Rectal smooth muscle tissue (tissue), 1 donor: ENCODE measurements around the gene PBOV1.

Experiments
- H3K27ac ChIP-seq: one replicate; pipeline ENCODE4 v1.7.0; 2013; ENCODE audit warnings: low read depth, low read length, inconsistent platforms
- H3K27me3 ChIP-seq: one replicate; pipeline ENCODE4 v1.7.0; 2013; ENCODE audit warnings: low read length; ENCODE audit not compliant: control insufficient read depth, insufficient read depth
- H3K36me3 ChIP-seq: one replicate; pipeline ENCODE4 v1.7.0; 2013; ENCODE audit warnings: low read length; ENCODE audit not compliant: control insufficient read depth, insufficient read depth
- H3K4me1 ChIP-seq: one replicate; pipeline ENCODE4 v1.7.0; 2013; ENCODE audit warnings: low read length; ENCODE audit not compliant: control insufficient read depth, insufficient read depth
- H3K4me3 ChIP-seq: one replicate; pipeline ENCODE4 v1.7.0; 2013; ENCODE audit warnings: low read length
- H3K9ac ChIP-seq: one replicate; pipeline ENCODE4 v1.7.0; 2013; ENCODE audit warnings: low read length

PBOV1 gene

GRCh38 chr6:138196122-138196738 is 22.1 kb downstream of the PBOV1 start:
- H3K9ac ChIP-seq, result no peak overlapping the region
- no peaks in the 10 kb centered on the region for H3K36me3 ChIP-seq
- H3K4me1 ChIP-seq, result no peaks in the 10 kb centered on the region
- H3K4me3 ChIP-seq, result no peak overlapping the region
- no peaks in the 10 kb centered on the region for H3K27me3 ChIP-seq
- H3K27ac ChIP-seq, result no peak overlapping the region

DNA sequence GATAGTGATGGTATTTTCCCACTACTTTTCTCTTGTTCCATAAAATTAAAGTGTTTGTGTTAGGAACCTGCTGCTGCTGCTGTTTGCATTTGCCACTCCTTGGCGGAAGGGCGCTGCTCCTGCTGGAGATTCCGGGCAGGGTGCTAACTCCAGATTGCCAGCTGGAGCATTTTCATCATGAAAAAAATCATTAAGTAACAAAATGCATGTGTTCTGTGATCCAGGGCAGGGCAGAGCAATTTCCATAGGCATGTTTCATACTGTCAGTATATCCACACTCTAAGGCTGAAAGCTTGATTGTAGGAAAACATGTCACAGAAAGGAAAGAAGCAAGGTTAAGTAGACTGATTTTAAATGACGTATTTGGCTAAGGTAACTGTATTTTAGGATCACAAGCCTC is 24.0 kb downstream of the PBOV1 start:
- Histone ChIP-seq H3K27ac (no peak overlapping the region), H3K27me3 (no peaks in the 10 kb centered on the region), H3K4me3 (no peak overlapping the region), H3K36me3 (no peaks in the 10 kb centered on the region), H3K9ac (no peak overlapping the region), H3K4me1 (no peaks in the 10 kb centered on the region)

DNA sequence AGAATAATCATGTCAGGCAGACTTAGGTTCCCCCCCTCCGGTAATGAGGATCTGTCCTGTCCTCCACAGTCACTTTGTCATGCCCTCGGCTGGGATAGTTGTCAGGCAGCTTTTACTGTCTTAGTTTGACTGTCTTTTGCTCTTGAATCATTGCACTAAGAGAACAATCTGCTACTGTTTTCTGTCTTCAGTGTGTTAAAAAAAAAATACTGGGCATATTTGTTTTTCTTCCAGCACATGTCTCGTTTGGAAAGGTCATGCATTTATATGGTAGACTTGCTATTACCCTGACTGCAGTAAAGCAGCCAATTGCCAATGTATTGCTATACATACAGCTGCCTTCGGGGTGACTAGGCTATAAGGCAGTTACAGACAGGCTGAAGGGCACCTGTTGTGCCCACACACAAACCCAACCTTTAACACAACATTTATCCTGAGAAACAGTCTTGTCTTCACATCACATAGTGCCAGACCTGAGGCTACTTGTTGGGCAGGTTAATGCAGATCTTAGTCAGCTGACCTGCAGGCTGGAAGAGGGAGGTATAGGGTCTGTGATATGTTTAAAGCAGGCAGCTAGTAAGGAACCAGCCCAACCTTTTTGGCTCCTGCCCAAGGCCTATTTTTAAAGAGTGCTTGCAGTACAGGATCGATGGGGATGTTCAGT is 29.9 kb downstream of the PBOV1 start:
- H3K27me3 ChIP-seq, result no peaks in the 10 kb centered on the region
- H3K36me3 ChIP-seq, result no peaks in the 10 kb centered on the region
- H3K4me1 ChIP-seq, result no peaks in the 10 kb centered on the region
- no peak overlapping the region for H3K27ac ChIP-seq
- no peak overlapping the region for H3K9ac ChIP-seq
- no peak overlapping the region for H3K4me3 ChIP-seq

DNA sequence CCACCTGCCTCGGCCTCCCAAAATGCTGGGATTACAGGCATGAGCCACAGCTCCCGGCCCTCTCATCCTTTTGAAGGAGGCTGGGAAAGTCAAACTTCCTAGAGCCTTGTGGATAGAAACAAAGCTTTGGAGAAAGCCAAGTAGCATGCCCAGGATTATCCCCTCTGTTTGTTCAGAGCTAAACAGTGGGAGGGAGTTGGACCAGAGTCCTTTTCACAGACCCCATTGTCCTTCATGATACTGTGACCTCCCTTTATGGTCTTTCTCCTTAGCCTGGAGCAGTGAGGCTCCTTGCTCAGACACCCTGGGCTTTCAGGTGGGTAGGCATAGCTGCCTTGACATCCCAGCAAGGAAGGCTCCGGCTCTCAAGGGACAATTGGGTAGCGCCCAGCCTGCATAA is 31.1 kb downstream of the PBOV1 start:
- H3K9ac ChIP-seq, result no peak overlapping the region

DNA sequence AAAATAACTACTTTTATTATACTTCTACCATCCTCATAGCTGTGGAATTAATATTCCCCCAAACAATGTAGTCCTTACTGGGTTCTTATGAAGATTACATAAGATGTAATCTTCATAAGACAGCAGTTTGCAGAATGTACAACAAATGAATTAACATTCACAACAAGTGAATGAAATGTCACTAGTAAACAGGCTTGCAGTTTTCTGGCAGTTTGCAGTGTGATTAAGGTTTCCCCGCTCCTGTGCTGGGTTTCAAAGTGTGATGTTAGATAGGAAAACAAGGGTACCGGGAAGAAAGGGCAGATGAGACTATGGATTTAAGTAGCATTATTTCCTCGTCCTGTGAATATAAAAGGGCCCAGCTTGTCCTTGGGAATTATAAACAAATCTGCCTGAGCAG is 34.1 kb downstream of the PBOV1 start:
- H3K4me1 ChIP-seq, result no peaks in the 10 kb centered on the region
- H3K9ac ChIP-seq, result no peak overlapping the region
- H3K36me3 ChIP-seq, result no peaks in the 10 kb centered on the region
- no peak overlapping the region for H3K27ac ChIP-seq
- H3K4me3 ChIP-seq, result no peak overlapping the region
- H3K27me3 ChIP-seq, result no peaks in the 10 kb centered on the region

More for the DNA sequence above, 31.1 kb downstream of the PBOV1 start:
- no peak overlapping the region for H3K27ac ChIP-seq
- no peaks in the 10 kb centered on the region for H3K36me3 ChIP-seq
- H3K4me3 ChIP-seq, result no peak overlapping the region
- H3K27me3 ChIP-seq, result no peaks in the 10 kb centered on the region
- H3K4me1 ChIP-seq, result no peaks in the 10 kb centered on the region

GRCh38 chr6:138183790-138184134 is 34.5 kb downstream of the PBOV1 start:
- H3K27me3 ChIP-seq, result no peaks in the 10 kb centered on the region
- no peak overlapping the region for H3K9ac ChIP-seq
- no peak overlapping the region for H3K27ac ChIP-seq
- H3K4me1 ChIP-seq, result no peaks in the 10 kb centered on the region
- no peaks in the 10 kb centered on the region for H3K36me3 ChIP-seq
- H3K4me3 ChIP-seq, result no peak overlapping the region

GRCh38 chr6:138182939-138183789 is 35.1 kb downstream of the PBOV1 start:
- Histone ChIP-seq H3K9ac (no peak overlapping the region), H3K36me3 (no peaks in the 10 kb centered on the region), H3K27me3 (no peaks in the 10 kb centered on the region), H3K4me3 (no peak overlapping the region), H3K4me1 (no peaks in the 10 kb centered on the region), H3K27ac (no peak overlapping the region)

GRCh38 chr6:138176652-138177232 is 41.5 kb downstream of the PBOV1 start:
- H3K27me3 ChIP-seq, result no peaks in the 10 kb centered on the region
- H3K36me3 ChIP-seq, result no peaks in the 10 kb centered on the region
- H3K27ac ChIP-seq, result no peak overlapping the region
- H3K4me1 ChIP-seq, result no peaks in the 10 kb centered on the region
- H3K4me3 ChIP-seq, result no peak overlapping the region
- H3K9ac ChIP-seq, result no peak overlapping the region

GRCh38 chr6:138175596-138175995 is 42.7 kb downstream of the PBOV1 start:
- H3K9ac ChIP-seq, result no peak overlapping the region
- H3K4me1 ChIP-seq, result no peaks in the 10 kb centered on the region
- no peak overlapping the region for H3K4me3 ChIP-seq
- H3K27me3 ChIP-seq, result no peaks in the 10 kb centered on the region
- H3K27ac ChIP-seq, result no peak overlapping the region
- H3K36me3 ChIP-seq, result no peaks in the 10 kb centered on the region
